HAP-1 (cell line): ENCODE data around the gene PCBP3.

Experiments
- DNase-seq, 2 experiments: peaks; one replicate each; pipeline ENCODE4 v3.0.0-alpha.2; 2016 to 2020; ENCODE audit warnings: low spot score in 2 of 2
- H3K27me3 ChIP-seq: fragments of 250-450 bp; sonication (Bioruptor Pico); 2 replicates; pipeline ENCODE4 v1.5.1; 2020; ENCODE audit warnings: low read depth, mild to moderate bottlenecking, moderate library complexity
- H3K36me3 ChIP-seq: fragments of 250-450 bp; sonication (Bioruptor Pico); replicated peaks from 2 replicates; pipeline ENCODE4 v1.5.1; 2020; ENCODE audit warnings: mild to moderate bottlenecking
- H3K4me1 ChIP-seq: fragments of 250-450 bp; sonication (Bioruptor Pico); 2 replicates; pipeline ENCODE4 v1.5.1; 2020; ENCODE audit warnings: mild to moderate bottlenecking
- H3K4me3 ChIP-seq: fragments of 250-450 bp; sonication (Bioruptor Pico); 2 replicates; pipeline ENCODE4 v1.5.1; 2020; ENCODE audit warnings: mild to moderate bottlenecking, moderate library complexity
- H3K9me3 ChIP-seq: fragments of 250-450 bp; sonication (Bioruptor Pico); 2 replicates; pipeline ENCODE4 v1.5.1; 2020; ENCODE audit warnings: mild to moderate bottlenecking, moderate library complexity
- in situ Hi-C: fragments of 300-500 bp; cut with MboI; formaldehyde crosslinking; loops from 3 replicates; pipeline ENCODE4 v1.14.3; 2020; ENCODE audit warnings: low sequenced_read_pairs, inconsistent platforms, mixed read lengths

PCBP3 gene

GRCh38 chr21:45908536-45909237, 265.2 kb downstream of the PCBP3 start:
- no peak for DNase-seq
- Histone ChIP-seq H3K4me3 (no peak overlapping the region), H3K36me3 (no peaks in the 10 kb centered on the region), H3K27me3 (no peaks in the 10 kb centered on the region), H3K4me1 (no peaks in the 10 kb centered on the region), H3K9me3 (no peaks in the 10 kb centered on the region)
- in situ Hi-C loops: no loop called here

GRCh38 chr21:45909238-45909988, 265.9 kb downstream of the PCBP3 start:
- in situ Hi-C loops: no loop called here
- H3K27me3 ChIP-seq: no peaks in the 10 kb centered on the region

GRCh38 chr21:45910155-45910547, 266.6 kb downstream of the PCBP3 start:
- DNase-seq: no peak
- no peaks in the 10 kb centered on the region for H3K9me3 ChIP-seq
- no peaks in the 10 kb centered on the region for H3K36me3 ChIP-seq
- no peak overlapping the region for H3K4me3 ChIP-seq
- H3K4me1 ChIP-seq: no peaks in the 10 kb centered on the region
- no peaks in the 10 kb centered on the region for H3K27me3 ChIP-seq
- in situ Hi-C loops: no loop called here

More at GRCh38 chr21:45909238-45909988, 265.9 kb downstream of the PCBP3 start:
- Histone ChIP-seq H3K36me3 (no peaks in the 10 kb centered on the region), H3K4me1 (no peaks in the 10 kb centered on the region), H3K4me3 (no peak overlapping the region), H3K9me3 (no peaks in the 10 kb centered on the region)
- DNase-seq: no peak

GRCh38 chr21:45910548-45911221, 267.2 kb downstream of the PCBP3 start:
- DNase-seq: no peak
- H3K4me3 ChIP-seq: no peak overlapping the region
- no peaks in the 10 kb centered on the region for H3K27me3 ChIP-seq
- no peaks in the 10 kb centered on the region for H3K9me3 ChIP-seq
- H3K36me3 ChIP-seq: no peaks in the 10 kb centered on the region
- no peaks in the 10 kb centered on the region for H3K4me1 ChIP-seq
- in situ Hi-C loops: no loop called here

GRCh38 chr21:45911806-45912325, 268.3 kb downstream of the PCBP3 start:
- Histone ChIP-seq H3K27me3 (no peaks in the 10 kb centered on the region), H3K9me3 (no peaks in the 10 kb centered on the region), H3K4me1 (no peaks in the 10 kb centered on the region), H3K36me3 (no peaks in the 10 kb centered on the region), H3K4me3 (no peak overlapping the region)
- no peak for DNase-seq
- in situ Hi-C loops: no loop called here

- Histone ChIP-seq H3K4me3 (no peak overlapping the region), H3K9me3 (no peaks in the 10 kb centered on the region), H3K36me3 (no peaks in the 10 kb centered on the region), H3K4me1 (no peaks in the 10 kb centered on the region), H3K27me3 (no peaks in the 10 kb centered on the region)
- in situ Hi-C loops: no loop called here
- DNase-seq: no peak
These were observed 269.3 kb downstream of the PCBP3 start for GRCh38 chr21:45912611-45913417.

GRCh38 chr21:45913418-45913765, 269.9 kb downstream of the PCBP3 start:
- no peaks in the 10 kb centered on the region for H3K27me3 ChIP-seq
- H3K4me3 ChIP-seq: no peak overlapping the region
- no peaks in the 10 kb centered on the region for H3K4me1 ChIP-seq
- no peaks in the 10 kb centered on the region for H3K36me3 ChIP-seq
- no peak for DNase-seq
- no peaks in the 10 kb centered on the region for H3K9me3 ChIP-seq
- in situ Hi-C loops: no loop called here

- Histone ChIP-seq H3K27me3 (no peaks in the 10 kb centered on the region), H3K4me1 (no peaks in the 10 kb centered on the region), H3K36me3 (no peaks in the 10 kb centered on the region), H3K4me3 (no peak overlapping the region), H3K9me3 (no peaks in the 10 kb centered on the region)
- DNase-seq: no peak
- in situ Hi-C loops: no loop called here
These were observed 270.4 kb downstream of the PCBP3 start for GRCh38 chr21:45913886-45914285.

GRCh38 chr21:45914321-45914845, 270.9 kb downstream of the PCBP3 start:
- no peaks in the 10 kb centered on the region for H3K27me3 ChIP-seq
- no peak for DNase-seq
- no peak overlapping the region for H3K4me3 ChIP-seq
- no peaks in the 10 kb centered on the region for H3K4me1 ChIP-seq
- H3K36me3 ChIP-seq: no peaks in the 10 kb centered on the region
- no peaks in the 10 kb centered on the region for H3K9me3 ChIP-seq
- in situ Hi-C loops: no loop called here

GRCh38 chr21:45916011-45916840, 272.7 kb downstream of the PCBP3 start:
- H3K4me3 ChIP-seq: no peak overlapping the region
- no peaks in the 10 kb centered on the region for H3K27me3 ChIP-seq
- DNase-seq: no peak
- no peaks in the 10 kb centered on the region for H3K4me1 ChIP-seq
- in situ Hi-C loops: no loop called here
- H3K9me3 ChIP-seq: no peaks in the 10 kb centered on the region
- no peaks in the 10 kb centered on the region for H3K36me3 ChIP-seq

- in situ Hi-C loops: no loop called here
- Histone ChIP-seq H3K27me3 (no peaks in the 10 kb centered on the region), H3K4me3 (no peak overlapping the region), H3K36me3 (no peaks in the 10 kb centered on the region), H3K4me1 (no peaks in the 10 kb centered on the region), H3K9me3 (no peaks in the 10 kb centered on the region)
- DNase-seq: no peak
These were observed 273.7 kb downstream of the PCBP3 start for GRCh38 chr21:45917241-45917640.

GRCh38 chr21:45918011-45918410, 274.5 kb downstream of the PCBP3 start:
- no peaks in the 10 kb centered on the region for H3K36me3 ChIP-seq
- H3K4me1 ChIP-seq: no peaks in the 10 kb centered on the region
- no peaks in the 10 kb centered on the region for H3K9me3 ChIP-seq
- DNase-seq: no peak
- H3K4me3 ChIP-seq: no peak overlapping the region
- no peaks in the 10 kb centered on the region for H3K27me3 ChIP-seq
- in situ Hi-C loops: no loop called here
